Epithelial cell of esophagus (primary cell): ENCODE measurements around the gene RAB40C.

Source experiments
- DNase-seq: peaks from one replicate; pipeline ENCODE4 v3.0.0; 2010; ENCODE audit warnings: low read depth
- H3K4me3 ChIP-seq: 2 replicates; pipeline ENCODE4 v1.5.1; 2011; ENCODE audit warnings: mild to moderate bottlenecking, low read length, control low read depth
- TF ChIP-seq, protein P1 (sequence below): IDR thresholded peaks from 2 replicates; pipeline ENCODE4 v1.5.1; 2011; ENCODE audit warnings: low read depth, mild to moderate bottlenecking, low read length, control low read depth, inconsistent platforms; ENCODE audit not compliant: insufficient read depth; ENCODE audit errors: missing control alignments

The RAB40C gene

DNA sequence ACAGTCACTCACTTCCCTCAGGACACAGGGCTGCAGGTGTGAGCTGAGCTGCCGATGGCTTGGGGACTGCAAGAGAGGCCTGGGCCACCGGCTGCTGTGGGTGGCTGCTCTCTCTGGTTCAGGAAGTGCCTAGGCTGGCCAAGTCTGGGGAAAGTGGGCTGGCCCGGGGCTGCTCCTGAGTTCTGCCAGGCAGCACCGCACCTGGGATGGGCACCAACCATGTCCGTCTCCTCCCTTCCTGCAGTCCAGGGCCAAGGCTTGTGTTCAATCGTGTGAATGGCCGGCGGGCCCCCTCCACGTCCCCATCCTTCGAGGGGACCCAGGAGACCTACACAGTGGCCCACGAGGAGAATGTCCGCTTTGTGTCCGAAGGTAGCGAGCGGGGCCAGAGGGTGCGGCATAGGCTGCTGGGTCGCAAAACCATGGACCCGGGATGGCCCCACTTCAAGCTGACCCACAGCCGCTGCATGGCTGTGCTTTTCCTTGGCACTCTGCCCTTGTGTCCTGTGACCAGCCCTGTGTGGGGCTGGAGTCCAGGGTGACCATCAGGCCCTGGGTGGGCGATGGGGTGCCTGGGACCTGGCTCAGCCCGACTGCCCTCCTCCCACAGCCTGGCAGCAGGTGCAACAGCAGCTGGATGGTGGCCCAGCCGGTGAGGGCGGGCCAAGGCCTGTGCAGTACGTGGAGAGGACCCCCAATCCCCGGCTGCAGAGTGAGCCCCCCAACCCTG is 57.5 kb downstream of the RAB40C start:
- TF ChIP-seq, protein P1, sequence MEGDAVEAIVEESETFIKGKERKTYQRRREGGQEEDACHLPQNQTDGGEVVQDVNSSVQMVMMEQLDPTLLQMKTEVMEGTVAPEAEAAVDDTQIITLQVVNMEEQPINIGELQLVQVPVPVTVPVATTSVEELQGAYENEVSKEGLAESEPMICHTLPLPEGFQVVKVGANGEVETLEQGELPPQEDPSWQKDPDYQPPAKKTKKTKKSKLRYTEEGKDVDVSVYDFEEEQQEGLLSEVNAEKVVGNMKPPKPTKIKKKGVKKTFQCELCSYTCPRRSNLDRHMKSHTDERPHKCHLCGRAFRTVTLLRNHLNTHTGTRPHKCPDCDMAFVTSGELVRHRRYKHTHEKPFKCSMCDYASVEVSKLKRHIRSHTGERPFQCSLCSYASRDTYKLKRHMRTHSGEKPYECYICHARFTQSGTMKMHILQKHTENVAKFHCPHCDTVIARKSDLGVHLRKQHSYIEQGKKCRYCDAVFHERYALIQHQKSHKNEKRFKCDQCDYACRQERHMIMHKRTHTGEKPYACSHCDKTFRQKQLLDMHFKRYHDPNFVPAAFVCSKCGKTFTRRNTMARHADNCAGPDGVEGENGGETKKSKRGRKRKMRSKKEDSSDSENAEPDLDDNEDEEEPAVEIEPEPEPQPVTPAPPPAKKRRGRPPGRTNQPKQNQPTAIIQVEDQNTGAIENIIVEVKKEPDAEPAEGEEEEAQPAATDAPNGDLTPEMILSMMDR = no peak
- H3K4me3 ChIP-seq = no peak overlapping the region
- no peak for DNase-seq

DNA sequence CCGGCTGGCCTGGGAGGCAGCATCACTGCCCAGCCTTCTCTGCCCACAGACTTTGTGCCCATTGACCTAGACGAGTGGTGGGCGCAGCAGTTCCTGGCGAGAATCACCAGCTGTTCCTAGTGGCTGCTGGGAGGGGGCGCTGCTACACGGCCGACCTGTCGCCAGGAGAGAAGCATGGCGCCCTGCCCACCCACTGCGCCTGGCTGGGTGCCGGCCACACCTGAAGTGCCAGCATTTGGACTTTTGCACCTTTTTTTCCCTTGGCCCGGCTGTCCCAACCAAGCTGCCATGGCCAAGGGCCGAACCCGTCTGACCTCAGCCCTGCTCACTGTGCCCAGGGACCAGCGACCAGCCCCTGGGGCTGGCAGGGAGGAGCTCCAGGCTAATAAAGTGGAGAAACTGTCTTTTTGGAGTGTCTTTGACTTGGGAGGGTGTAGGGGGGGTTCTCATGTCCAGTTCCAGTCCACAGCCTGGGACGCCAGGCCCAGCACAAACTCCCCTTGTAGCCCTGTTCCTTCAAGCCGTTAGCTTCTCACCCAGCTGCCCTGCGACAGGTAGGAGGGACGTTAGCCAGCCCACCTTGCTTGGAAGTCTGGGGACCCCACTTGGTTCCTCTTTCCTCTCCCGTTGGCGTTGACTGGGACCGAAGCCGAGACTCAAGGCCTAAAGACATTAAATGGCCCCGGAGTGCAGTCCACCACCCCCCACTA is 58.4 kb downstream of the RAB40C start:
- peak overlapping the region; percentile 76 for H3K4me3 ChIP-seq
- DNase-seq = peak; percentile 63
- TF ChIP-seq, protein P1 = peak; percentile 67

DNA sequence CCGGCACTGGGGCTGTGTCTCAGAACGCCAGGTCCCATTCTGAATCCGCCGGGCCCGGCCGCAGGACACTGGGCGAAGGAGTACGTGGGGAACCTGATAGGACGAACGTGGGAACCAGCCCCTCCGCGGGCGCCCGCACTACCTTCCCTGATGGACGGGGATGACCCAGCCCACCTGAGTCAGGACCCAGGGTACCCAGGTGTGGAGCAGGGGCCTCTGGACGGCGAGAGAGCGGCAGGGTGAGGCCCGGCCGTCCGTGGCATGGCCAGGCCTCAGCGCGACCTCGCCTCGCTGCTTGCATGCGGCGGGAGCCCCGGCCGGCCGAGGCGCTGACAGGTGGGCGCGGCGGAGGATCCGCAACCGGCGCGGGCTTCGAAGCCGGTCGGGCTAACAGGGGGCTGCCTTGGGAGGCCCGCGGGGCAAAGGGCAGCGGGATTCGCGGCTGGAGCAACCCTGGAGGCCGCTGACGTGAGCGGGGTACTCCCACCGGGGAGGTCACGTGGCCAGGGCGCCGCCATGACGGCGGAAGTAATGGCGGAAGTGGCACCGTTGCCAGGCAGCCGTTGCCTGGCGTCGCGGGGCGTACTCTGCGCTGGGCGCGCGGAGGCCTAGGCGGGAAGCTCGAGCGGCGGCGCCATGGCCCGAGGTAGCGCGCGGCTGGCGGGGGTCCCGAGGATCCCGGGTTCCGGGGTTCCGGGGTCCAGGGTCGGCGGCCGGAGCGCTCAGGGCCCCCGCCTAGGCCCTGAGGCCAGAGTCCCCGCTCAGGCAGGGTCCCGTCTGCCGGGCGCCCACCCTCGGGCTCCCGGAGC is 59.1 kb downstream of the RAB40C start, which contains the start of gene WDR90:
Gene WDR90 (plus strand): TSS at position 585 of the 809 bp plus-strand sequence. CDS start 52 bp downstream, at position 637.
- TF ChIP-seq, protein P1 = no peak
- peak within 1 kb of the TSS; percentile 76 for H3K4me3 ChIP-seq
- peak; percentile 94 for DNase-seq

DNA sequence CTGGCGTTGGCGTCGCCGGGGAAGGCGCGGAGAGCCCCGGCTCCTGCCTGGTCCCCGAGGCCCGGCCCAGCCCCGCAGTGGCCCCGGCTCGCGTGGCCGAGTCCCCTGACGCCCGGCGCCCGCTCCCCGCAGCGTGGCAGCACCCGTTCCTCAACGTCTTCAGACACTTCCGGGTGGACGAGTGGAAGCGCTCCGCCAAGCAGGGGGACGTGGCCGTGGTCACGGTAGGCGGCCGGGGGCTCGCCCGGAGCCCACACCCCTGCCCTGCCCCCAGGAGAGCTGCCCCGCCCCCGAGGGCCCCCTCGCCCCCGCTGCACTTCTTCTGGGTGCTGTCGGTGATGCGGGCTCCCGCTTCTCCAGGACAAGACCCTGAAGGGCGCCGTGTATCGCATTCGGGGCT is 59.8 kb downstream of the RAB40C start:
- peak overlapping the region; percentile 76 for H3K4me3 ChIP-seq
- TF ChIP-seq, protein P1 = no peak
- DNase-seq = no peak

DNA sequence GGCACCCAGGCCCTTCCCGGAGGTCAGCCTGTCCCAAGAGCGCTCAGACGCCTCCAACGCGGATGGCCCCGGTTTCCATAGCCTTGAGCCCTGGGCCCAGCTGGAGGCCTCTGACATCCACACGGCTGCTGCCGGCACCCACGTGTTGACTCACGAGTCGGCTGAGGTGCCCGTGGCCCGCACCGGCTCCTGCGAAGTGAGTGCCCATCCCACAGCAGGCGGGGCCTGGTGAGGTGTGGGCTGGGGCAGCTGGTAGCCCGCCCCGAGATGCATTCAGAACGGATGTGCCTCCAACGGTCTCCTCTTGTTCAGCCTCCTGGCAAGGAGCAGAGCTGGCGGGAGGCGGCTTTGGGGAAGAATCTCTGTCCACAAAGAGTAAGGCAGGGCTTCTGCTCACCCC is 62.0 kb downstream of the RAB40C start:
- DNase-seq = no peak
- H3K4me3 ChIP-seq = no peak overlapping the region
- TF ChIP-seq, protein P1 = no peak

DNA sequence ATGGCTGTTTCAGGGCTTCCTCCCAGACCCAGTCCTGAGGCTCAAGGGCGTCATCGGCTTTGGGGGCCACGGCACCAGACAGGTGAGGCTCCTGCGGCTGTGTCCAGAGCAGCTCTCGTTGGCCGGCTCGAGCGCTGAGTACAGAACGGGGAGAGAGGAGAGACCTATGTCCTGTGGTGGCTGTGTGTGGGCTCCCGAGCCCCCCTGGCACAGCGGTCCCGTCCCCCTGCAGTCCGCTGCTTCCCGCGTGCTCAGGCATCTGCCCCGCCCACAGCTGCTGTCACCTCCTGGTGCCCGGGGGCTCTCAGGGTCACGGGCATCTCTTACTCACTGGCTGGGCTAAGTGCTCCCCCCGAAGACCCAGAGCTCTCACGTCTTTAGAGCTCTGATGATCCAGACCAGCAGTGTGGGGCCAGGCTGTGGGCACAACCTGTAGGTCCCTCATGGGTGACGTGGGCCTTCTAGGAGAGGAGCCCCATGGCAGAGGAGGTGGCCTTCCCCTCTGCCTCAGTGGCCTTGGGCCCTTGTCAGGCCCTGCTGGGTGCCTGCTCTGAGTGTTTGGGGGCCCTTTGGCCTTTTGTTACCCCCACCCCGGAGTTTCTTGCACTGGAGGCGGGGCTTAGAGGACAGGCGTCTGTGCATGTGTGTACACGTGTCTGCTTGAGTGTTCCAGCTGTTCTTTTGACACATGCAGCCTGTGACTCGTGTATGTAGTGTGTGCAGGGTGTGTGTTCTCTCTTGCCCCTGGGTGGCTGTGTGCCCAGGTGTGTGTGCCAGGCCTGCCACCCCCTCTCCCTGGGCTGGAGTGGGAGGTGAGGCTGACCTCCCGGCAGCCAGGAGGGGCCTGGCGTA is 62.8 kb downstream of the RAB40C start:
- DNase-seq = no peak
- H3K4me3 ChIP-seq = no peak overlapping the region
- TF ChIP-seq, protein P1 = no peak
